Urinary bladder (tissue), 4 donors: ENCODE results near the gene PLBD2. TPM values are rescaled to one million over a fixed set of nuclear protein-coding genes. Genes with fewer than 3 reads are reported as not detected.

Source experiments
- DNase-seq: peaks from one replicate; pipeline ENCODE4 v3.0.0-alpha.2; 2015; ENCODE audit errors: extremely low spot score
- H3K27ac ChIP-seq: one replicate; pipeline ENCODE4 v1.5.1; 2013; ENCODE audit warnings: low read depth, mild to moderate bottlenecking, moderate library complexity
- H3K36me3 ChIP-seq: one replicate; pipeline ENCODE4 v1.6.1; 2013; ENCODE audit warnings: mild to moderate bottlenecking, moderate library complexity; ENCODE audit not compliant: insufficient read depth
- H3K4me1 ChIP-seq: one replicate; pipeline ENCODE4 v1.6.1; 2013; ENCODE audit warnings: mild to moderate bottlenecking, moderate library complexity; ENCODE audit not compliant: insufficient read depth
- H3K4me3 ChIP-seq: one replicate; pipeline ENCODE4 v1.5.1; 2013; ENCODE audit warnings: low read depth, low read length
- WGBS: extraction: QIAGEN DNeasy Blood & Tissue Kit; methylation state at CpG from one replicate; pipeline ENCODE4 v1.1.7; 2013; 5-methylcytosine and 5-hydroxymethylcytosine counted together
- polyA plus RNA-seq: library from polyadenylated mRNA; stranded (reverse); fragments of 200-250 nt; gene quantifications from one replicate; pipeline ENCODE4 v1.2.3, GENCODE V29; 2013
- total RNA-seq: library from RNA; depleted of rRNA; stranded (reverse); fragments of >200 nt; gene quantifications from one replicate; pipeline ENCODE4 v1.2.3, GENCODE V29; 2014
- donor health status: healthy with polysubstance abuse.
- donor health status: healthy.

PLBD2 gene
- total and polyA plus RNA-seq, 2 donors = 11.5 to 29.2 TPM

- H3K36me3 ChIP-seq = peaks cover 9% of the 10 kb centered on the region
- 94% methylated on average over 6 of the region's 6 CpGs for WGBS
- no peak for DNase-seq
- no peak overlapping the region for H3K4me3 ChIP-seq
- no peaks in the 10 kb centered on the region for H3K4me1 ChIP-seq
- H3K27ac ChIP-seq = no peak overlapping the region
Measured at GRCh38 chr12:113390064-113391043, 32.0 kb downstream of the PLBD2 start.

GRCh38 chr12:113391145-113391544 is 32.8 kb downstream of the PLBD2 start:
- H3K36me3 ChIP-seq = peaks cover 8% of the 10 kb centered on the region
- no peak overlapping the region for H3K27ac ChIP-seq
- no peaks in the 10 kb centered on the region for H3K4me1 ChIP-seq
- H3K4me3 ChIP-seq = no peak overlapping the region
- DNase-seq = no peak
- WGBS = 88% methylated on average over 3 of the region's 3 CpGs

GRCh38 chr12:113391650-113392337 is 33.4 kb downstream of the PLBD2 start:
- H3K36me3 ChIP-seq = peaks cover 8% of the 10 kb centered on the region
- 88% methylated on average over 9 of the region's 9 CpGs for WGBS

GRCh38 chr12:113392520-113392919 is 34.1 kb downstream of the PLBD2 start:
- DNase-seq = no peak
- no peaks in the 10 kb centered on the region for H3K4me1 ChIP-seq
- no peak overlapping the region for H3K4me3 ChIP-seq
- no peak overlapping the region for H3K27ac ChIP-seq
- 86% methylated on average over 7 of the region's 7 CpGs for WGBS
- H3K36me3 ChIP-seq = peaks cover 8% of the 10 kb centered on the region

More at GRCh38 chr12:113391650-113392337, 33.4 kb downstream of the PLBD2 start:
- H3K27ac ChIP-seq = no peak overlapping the region
- H3K4me1 ChIP-seq = no peaks in the 10 kb centered on the region
- DNase-seq = no peak
- H3K4me3 ChIP-seq = no peak overlapping the region

GRCh38 chr12:113392988-113393579 is 34.7 kb downstream of the PLBD2 start:
- H3K4me3 ChIP-seq = no peak overlapping the region
- H3K36me3 ChIP-seq = peaks cover 8% of the 10 kb centered on the region
- no peaks in the 10 kb centered on the region for H3K4me1 ChIP-seq
- H3K27ac ChIP-seq = no peak overlapping the region
- no peak for DNase-seq
- 68% methylated on average over 17 of the region's 17 CpGs for WGBS

GRCh38 chr12:113393749-113394148 is 35.4 kb downstream of the PLBD2 start:
- H3K4me3 ChIP-seq = no peak overlapping the region
- H3K4me1 ChIP-seq = no peaks in the 10 kb centered on the region
- 91% methylated on average over 5 of the region's 5 CpGs for WGBS
- DNase-seq = no peak
- no peak overlapping the region for H3K27ac ChIP-seq
- peaks cover 4% of the 10 kb centered on the region for H3K36me3 ChIP-seq

- H3K36me3 ChIP-seq = no peaks in the 10 kb centered on the region
- 77% methylated on average over 5 of the region's 5 CpGs for WGBS
- no peaks in the 10 kb centered on the region for H3K4me1 ChIP-seq
- H3K4me3 ChIP-seq = no peak overlapping the region
- H3K27ac ChIP-seq = no peak overlapping the region
- DNase-seq = no peak
Measured at GRCh38 chr12:113395119-113395518, 36.7 kb downstream of the PLBD2 start.

GRCh38 chr12:113396200-113396599 is 37.8 kb downstream of the PLBD2 start:
- H3K4me3 ChIP-seq = no peak overlapping the region
- no peak overlapping the region for H3K27ac ChIP-seq
- no peaks in the 10 kb centered on the region for H3K4me1 ChIP-seq
- no peak for DNase-seq
- H3K36me3 ChIP-seq = no peaks in the 10 kb centered on the region

GRCh38 chr12:113396828-113397496 is 38.6 kb downstream of the PLBD2 start:
- DNase-seq = no peak
- Histone ChIP-seq H3K36me3 (no peaks in the 10 kb centered on the region), H3K4me1 (no peaks in the 10 kb centered on the region), H3K4me3 (no peak overlapping the region), H3K27ac (no peak overlapping the region)
- WGBS = 65% methylated on average over 16 of the region's 16 CpGs

GRCh38 chr12:113397497-113398197 is 39.3 kb downstream of the PLBD2 start:
- no peaks in the 10 kb centered on the region for H3K36me3 ChIP-seq
- no peak overlapping the region for H3K27ac ChIP-seq
- WGBS = 65% methylated on average over 10 of the region's 10 CpGs
- H3K4me3 ChIP-seq = no peak overlapping the region
- no peaks in the 10 kb centered on the region for H3K4me1 ChIP-seq
- DNase-seq = no peak

- Histone ChIP-seq H3K36me3 (no peaks in the 10 kb centered on the region), H3K4me1 (no peaks in the 10 kb centered on the region), H3K27ac (no peak overlapping the region), H3K4me3 (no peak overlapping the region)
- no peak for DNase-seq
- 86% methylated on average over 26 of the region's 26 CpGs for WGBS
Measured at GRCh38 chr12:113398346-113399290, 40.2 kb downstream of the PLBD2 start.

GRCh38 chr12:113399490-113399889 is 41.1 kb downstream of the PLBD2 start:
- Histone ChIP-seq H3K4me3 (no peak overlapping the region), H3K4me1 (no peaks in the 10 kb centered on the region), H3K36me3 (no peaks in the 10 kb centered on the region), H3K27ac (no peak overlapping the region)
- WGBS = 86% methylated on average over 12 of the region's 12 CpGs
- DNase-seq = no peak
